Astrocyte (in vitro differentiated cells and primary cell): ENCODE data around the gene TCEANC2. TPM values are rescaled to one million over a fixed set of nuclear protein-coding genes. Genes with fewer than 3 reads are reported as not detected.

Experiments used
- DNase-seq: peaks from one replicate; pipeline ENCODE4 v3.0.0-alpha.2; 2010; ENCODE audit warnings: low read depth
- FAIRE-seq: peaks from 2 replicates; lab custom pipeline; 2011; peaks lifted over from hg19 to GRCh38; lab: Jason Lieb, UNC
- H2AFZ ChIP-seq: 2 replicates; pipeline ENCODE4 v1.6.0; 2012; ENCODE audit warnings: low read depth, low read length, inconsistent platforms
- H3K27ac ChIP-seq: 2 replicates; pipeline ENCODE4 v1.5.1; 2011; ENCODE audit warnings: low read depth, low read length, inconsistent platforms
- H3K27me3 ChIP-seq: 2 replicates; pipeline ENCODE4 v1.6.0; 2011; ENCODE audit warnings: low read length, inconsistent platforms; ENCODE audit not compliant: insufficient read depth
- H3K36me3 ChIP-seq: 2 replicates; pipeline ENCODE4 v1.5.1; 2011; ENCODE audit warnings: low read length, inconsistent platforms; ENCODE audit not compliant: insufficient read depth
- H3K4me1 ChIP-seq: 2 replicates; pipeline ENCODE4 v1.5.1; 2011; ENCODE audit warnings: low read length, inconsistent platforms; ENCODE audit not compliant: insufficient read depth
- H3K4me2 ChIP-seq: 2 replicates; pipeline ENCODE4 v1.6.0; 2012; ENCODE audit warnings: low read length, inconsistent platforms
- H3K4me3 ChIP-seq: 2 replicates; pipeline ENCODE4 v1.5.1; 2011; ENCODE audit warnings: low read depth, mild to moderate bottlenecking, low read length, inconsistent platforms; ENCODE audit not compliant: insufficient read depth
- H3K79me2 ChIP-seq: 2 replicates; pipeline ENCODE4 v1.6.0; 2012; ENCODE audit warnings: mild to moderate bottlenecking, low read length, inconsistent platforms; ENCODE audit not compliant: insufficient read depth
- H3K9ac ChIP-seq: 2 replicates; pipeline ENCODE4 v1.6.0; 2012; ENCODE audit warnings: mild to moderate bottlenecking, low read length, inconsistent platforms
- H3K9me3 ChIP-seq: 2 replicates; pipeline ENCODE4 v1.5.1; 2012; ENCODE audit warnings: low read depth, mild to moderate bottlenecking, low read length, inconsistent platforms; ENCODE audit not compliant: insufficient read depth
- H4K20me1 ChIP-seq: 2 replicates; pipeline ENCODE4 v1.6.0; 2012; ENCODE audit warnings: low read length, inconsistent platforms; ENCODE audit not compliant: insufficient read depth
- H3K27ac Mint-ChIP-seq: one replicate; pipeline ENCODE4 v1.8.0; 2021; ENCODE audit warnings: mild to moderate bottlenecking, mixed read lengths; ENCODE audit not compliant: unreplicated experiment
- H3K27me3 Mint-ChIP-seq: one replicate; pipeline ENCODE4 v1.8.0; 2021; ENCODE audit warnings: low read depth, mixed read lengths; ENCODE audit not compliant: unreplicated experiment
- H3K36me3 Mint-ChIP-seq: one replicate; pipeline ENCODE4 v1.8.0; 2021; ENCODE audit warnings: low read depth, mixed read lengths; ENCODE audit not compliant: unreplicated experiment
- H3K4me1 Mint-ChIP-seq: one replicate; pipeline ENCODE4 v1.8.0; 2021; ENCODE audit warnings: low read depth, mixed read lengths; ENCODE audit not compliant: unreplicated experiment
- H3K4me3 Mint-ChIP-seq: one replicate; pipeline ENCODE4 v1.8.0; 2021; ENCODE audit warnings: mild to moderate bottlenecking, moderate library complexity, mixed read lengths; ENCODE audit not compliant: unreplicated experiment
- H3K9me3 Mint-ChIP-seq: one replicate; pipeline ENCODE4 v1.8.0; 2021; ENCODE audit warnings: mild to moderate bottlenecking, mixed read lengths; ENCODE audit not compliant: unreplicated experiment
- EZH2 ChIP-seq: IDR thresholded peaks from 2 replicates; pipeline ENCODE4 v1.6.1; 2012; ENCODE audit warnings: mild to moderate bottlenecking, low read length, inconsistent platforms; ENCODE audit not compliant: insufficient read depth
- total RNA-seq: library from RNA; stranded (reverse); gene quantifications from 2 replicates; pipeline ENCODE4 v1.2.1, GENCODE V29; 2021
- TF ChIP-seq, protein P1 (sequence below): IDR thresholded peaks from 2 replicates; pipeline ENCODE4 v1.5.1; 2011; ENCODE audit warnings: low read depth, mild to moderate bottlenecking, inconsistent platforms, low read length, moderate library complexity; ENCODE audit not compliant: insufficient read depth

The TCEANC2 gene
- total RNA-seq, 1 donor from 2014 or later: 4.6 TPM

DNA sequence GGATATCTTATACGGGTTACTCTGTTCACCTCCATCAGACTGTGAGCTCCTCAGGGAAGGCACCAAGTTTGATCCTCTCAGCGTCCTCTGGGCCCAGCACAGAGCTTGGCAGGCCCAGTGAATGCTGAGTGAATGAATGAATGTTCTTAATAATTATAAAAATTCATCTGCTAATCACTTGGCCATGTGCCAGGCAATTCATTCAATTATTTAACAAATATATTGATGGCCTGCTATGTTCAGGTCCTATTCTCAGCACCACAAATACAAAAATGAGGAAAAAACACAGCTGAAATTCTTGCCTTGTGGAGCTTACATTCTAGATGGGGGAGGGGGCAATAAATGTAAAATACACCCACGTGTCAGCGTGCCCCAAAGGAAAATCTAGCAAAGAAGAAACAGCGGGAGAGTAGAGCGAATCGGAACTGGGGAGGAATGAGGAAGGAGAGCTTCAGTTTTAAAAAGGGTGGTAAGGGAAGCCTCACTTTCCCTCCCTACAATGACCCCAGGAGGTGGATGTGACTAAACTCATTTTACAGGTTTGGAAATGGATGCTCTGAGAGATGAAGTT is 83.6 kb downstream of the TCEANC2 start:
- H3K4me3 Mint-ChIP-seq: peak overlapping the region; percentile 50
- peak overlapping the region; percentile 42 for H3K9ac ChIP-seq
- H3K27me3 Mint-ChIP-seq: peaks cover 3% of the 10 kb centered on the region
- no peaks in the 10 kb centered on the region for H3K36me3 ChIP-seq
- peak overlapping the region; percentile 61 for H3K4me2 ChIP-seq
- H3K4me3 ChIP-seq: no peak overlapping the region
- H3K9me3 ChIP-seq: no peaks in the 10 kb centered on the region
- peak overlapping the region; percentile 76 for H3K27ac ChIP-seq
- no peaks in the 10 kb centered on the region for H3K36me3 Mint-ChIP-seq
- H3K4me1 ChIP-seq: peaks cover 31% of the 10 kb centered on the region
- peaks cover 3% of the 10 kb centered on the region for H3K9me3 Mint-ChIP-seq
- no peak for DNase-seq
- no peak for TF ChIP-seq EZH2
- TF ChIP-seq, protein P1, sequence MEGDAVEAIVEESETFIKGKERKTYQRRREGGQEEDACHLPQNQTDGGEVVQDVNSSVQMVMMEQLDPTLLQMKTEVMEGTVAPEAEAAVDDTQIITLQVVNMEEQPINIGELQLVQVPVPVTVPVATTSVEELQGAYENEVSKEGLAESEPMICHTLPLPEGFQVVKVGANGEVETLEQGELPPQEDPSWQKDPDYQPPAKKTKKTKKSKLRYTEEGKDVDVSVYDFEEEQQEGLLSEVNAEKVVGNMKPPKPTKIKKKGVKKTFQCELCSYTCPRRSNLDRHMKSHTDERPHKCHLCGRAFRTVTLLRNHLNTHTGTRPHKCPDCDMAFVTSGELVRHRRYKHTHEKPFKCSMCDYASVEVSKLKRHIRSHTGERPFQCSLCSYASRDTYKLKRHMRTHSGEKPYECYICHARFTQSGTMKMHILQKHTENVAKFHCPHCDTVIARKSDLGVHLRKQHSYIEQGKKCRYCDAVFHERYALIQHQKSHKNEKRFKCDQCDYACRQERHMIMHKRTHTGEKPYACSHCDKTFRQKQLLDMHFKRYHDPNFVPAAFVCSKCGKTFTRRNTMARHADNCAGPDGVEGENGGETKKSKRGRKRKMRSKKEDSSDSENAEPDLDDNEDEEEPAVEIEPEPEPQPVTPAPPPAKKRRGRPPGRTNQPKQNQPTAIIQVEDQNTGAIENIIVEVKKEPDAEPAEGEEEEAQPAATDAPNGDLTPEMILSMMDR: no peak
- H3K79me2 ChIP-seq: no peaks in the 10 kb centered on the region
- peak overlapping the region; percentile 71 for H2AFZ ChIP-seq
- no peaks in the 10 kb centered on the region for H4K20me1 ChIP-seq
- H3K27me3 ChIP-seq: no peaks in the 10 kb centered on the region
- H3K27ac Mint-ChIP-seq: peak overlapping the region; percentile 93
- no peak for FAIRE-seq
- H3K4me1 Mint-ChIP-seq: peaks cover 25% of the 10 kb centered on the region

DNA sequence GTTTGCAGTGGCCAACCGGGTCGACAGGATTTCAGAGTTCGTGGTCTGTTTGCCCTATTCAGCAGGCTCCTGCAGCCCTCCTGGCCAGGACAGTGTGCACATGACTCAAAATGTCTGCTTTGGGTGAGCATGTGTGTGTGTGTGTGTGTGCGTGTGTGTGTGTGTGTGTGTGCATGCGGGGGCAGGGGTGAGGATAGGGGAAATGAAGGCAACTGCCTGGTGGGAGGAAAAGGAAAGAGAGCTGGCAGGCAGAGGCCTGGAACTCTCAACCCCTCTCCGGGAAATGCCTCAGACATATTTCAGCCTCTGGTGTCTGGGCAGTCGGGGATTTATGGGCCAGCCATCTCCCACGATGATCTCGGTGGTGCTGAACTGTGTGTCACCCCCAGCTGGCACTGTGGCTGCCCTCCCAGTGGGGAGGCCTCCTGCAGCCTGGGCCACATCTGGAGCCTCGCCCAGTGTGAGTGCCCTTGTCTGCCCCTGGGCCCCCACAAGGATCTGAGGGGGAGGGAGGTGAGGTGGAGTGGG is 84.2 kb downstream of the TCEANC2 start:
- Mint-ChIP-seq H3K27ac (peak overlapping the region; percentile 93), H3K4me3 (peak overlapping the region; percentile 50), H3K4me1 (peaks cover 23% of the 10 kb centered on the region), H3K9me3 (peaks cover 3% of the 10 kb centered on the region), H3K27me3 (peaks cover 3% of the 10 kb centered on the region), H3K36me3 (no peaks in the 10 kb centered on the region)
- Histone ChIP-seq H3K9ac (peak overlapping the region; percentile 42), H3K9me3 (no peaks in the 10 kb centered on the region), H4K20me1 (no peaks in the 10 kb centered on the region), H3K4me3 (no peak overlapping the region), H3K27ac (peak overlapping the region; percentile 50), H2AFZ (peak overlapping the region; percentile 71), H3K27me3 (no peaks in the 10 kb centered on the region), H3K4me2 (peak overlapping the region; percentile 61), H3K4me1 (peaks cover 31% of the 10 kb centered on the region), H3K36me3 (no peaks in the 10 kb centered on the region), H3K79me2 (no peaks in the 10 kb centered on the region)
- TF ChIP-seq EZH2: no peak
- TF ChIP-seq, protein P1: no peak
- FAIRE-seq: no peak
- peak; percentile 60 for DNase-seq

DNA sequence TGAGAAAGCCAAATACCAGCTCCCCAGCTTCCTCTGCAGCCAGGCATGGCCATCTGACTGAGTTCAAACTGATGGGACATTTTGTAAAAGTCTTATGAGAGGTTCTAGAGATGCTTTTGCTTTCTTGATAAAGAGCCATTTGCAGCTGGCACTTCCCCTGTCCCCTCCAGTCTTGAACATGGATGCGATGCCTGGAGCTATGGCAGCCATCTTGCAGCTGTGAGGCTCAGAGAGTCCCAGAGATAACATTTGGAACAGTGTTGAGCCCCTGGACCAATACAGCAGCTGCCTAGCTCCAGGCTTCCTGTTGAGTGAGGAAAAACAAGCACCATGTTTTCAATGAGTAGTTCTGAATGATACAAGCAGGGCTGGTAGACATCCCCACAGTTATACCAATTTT is 85.6 kb downstream of the TCEANC2 start:
- peaks cover 22% of the 10 kb centered on the region for H3K4me1 Mint-ChIP-seq
- Histone ChIP-seq H4K20me1 (no peaks in the 10 kb centered on the region), H3K36me3 (no peaks in the 10 kb centered on the region), H3K4me3 (no peak overlapping the region), H3K27me3 (no peaks in the 10 kb centered on the region), H3K9ac (no peak overlapping the region), H2AFZ (no peak overlapping the region), H3K4me2 (no peak overlapping the region), H3K79me2 (no peaks in the 10 kb centered on the region), H3K4me1 (peaks cover 31% of the 10 kb centered on the region), H3K27ac (no peak overlapping the region), H3K9me3 (no peaks in the 10 kb centered on the region)
- TF ChIP-seq EZH2: no peak
- TF ChIP-seq, protein P1: no peak
- no peak for FAIRE-seq
- peaks cover 6% of the 10 kb centered on the region for H3K27me3 Mint-ChIP-seq
- no peak for DNase-seq
- no peak overlapping the region for H3K27ac Mint-ChIP-seq
- no peak overlapping the region for H3K4me3 Mint-ChIP-seq
- no peaks in the 10 kb centered on the region for H3K36me3 Mint-ChIP-seq
- peaks cover 4% of the 10 kb centered on the region for H3K9me3 Mint-ChIP-seq
